Tongue (tissue), 2 donors: ENCODE results near the gene ID3. TPM values are rescaled to one million over a fixed set of nuclear protein-coding genes. Genes with fewer than 3 reads are reported as not detected.
A peak's percentile ranks its signal among the peaks of the same experiment; 100 is the strongest.
"Not testable (repeated sequence)": the region's sequence is repeated elsewhere in the genome, so short reads cannot be mapped to it uniquely, and the experiment has no call there.

Experiments
- DNase-seq: peaks from one replicate; pipeline ENCODE4 v3.0.0-alpha.2; 2015
- total RNA-seq: library from RNA; depleted of rRNA; stranded (reverse); fragments of >200 nt; gene quantifications from one replicate; pipeline ENCODE4 v1.2.3, GENCODE V29; 2014

The ID3 gene
- total RNA-seq, 1 donor from 2014 or later = 51.6 TPM

DNA sequence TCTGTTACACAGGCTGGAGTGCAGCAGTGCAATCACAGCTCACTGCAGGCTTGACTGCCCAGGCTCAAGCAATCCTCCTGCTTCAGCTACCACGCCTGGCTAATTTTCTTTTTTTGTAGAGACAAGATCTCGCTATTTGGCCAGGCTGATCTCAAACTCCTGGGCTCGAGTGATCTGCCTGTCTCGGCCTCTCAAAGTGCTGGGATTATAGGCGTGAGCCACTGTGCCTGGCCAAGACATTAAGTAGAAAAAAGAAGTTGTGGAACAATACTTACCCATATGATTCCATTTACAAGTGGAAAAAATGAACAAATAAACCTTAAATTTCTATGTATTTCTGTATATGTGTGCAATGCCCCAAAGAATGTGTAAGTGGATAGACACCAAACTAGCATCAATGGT is 30.3 kb upstream of the ID3 start:
- peak; percentile 54 for DNase-seq

DNA sequence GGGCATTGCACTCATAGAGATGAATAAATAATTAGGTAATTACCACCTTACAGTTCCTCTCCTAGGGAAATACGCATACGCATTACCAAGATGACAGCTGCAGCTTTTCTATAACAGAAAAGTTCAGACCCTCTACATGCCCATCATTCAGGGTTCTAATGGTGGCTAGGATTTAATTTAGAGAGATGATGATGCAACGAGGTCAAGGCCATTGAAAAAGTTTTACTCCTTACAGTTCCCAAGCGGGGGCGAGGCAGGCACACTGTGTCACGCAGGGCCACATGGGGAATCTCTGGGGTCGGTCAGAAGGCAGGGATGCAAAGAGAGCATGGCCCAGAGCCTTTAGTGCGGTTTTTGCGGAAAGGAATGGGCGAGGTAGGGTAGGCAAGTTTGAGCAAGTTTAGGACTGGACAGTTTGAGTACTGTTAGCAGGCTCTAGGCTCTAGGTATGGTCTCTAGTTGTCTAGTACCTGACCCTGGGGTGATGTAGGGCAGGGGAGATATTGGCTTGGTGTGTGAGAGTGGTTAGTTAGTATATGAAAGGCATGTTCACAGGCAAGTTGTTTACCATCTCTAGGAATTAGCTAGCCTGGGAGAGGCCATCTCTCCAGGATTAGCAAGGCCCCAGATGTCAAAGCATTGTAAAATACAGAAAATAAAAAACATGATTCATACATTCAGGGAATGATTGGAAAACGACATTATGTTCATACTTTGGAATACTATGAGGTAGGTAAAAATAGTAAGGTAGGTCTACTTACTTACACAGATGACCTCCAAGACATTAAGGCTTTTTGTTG is 29.6 kb upstream of the ID3 start:
- DNase-seq = no peak

DNA sequence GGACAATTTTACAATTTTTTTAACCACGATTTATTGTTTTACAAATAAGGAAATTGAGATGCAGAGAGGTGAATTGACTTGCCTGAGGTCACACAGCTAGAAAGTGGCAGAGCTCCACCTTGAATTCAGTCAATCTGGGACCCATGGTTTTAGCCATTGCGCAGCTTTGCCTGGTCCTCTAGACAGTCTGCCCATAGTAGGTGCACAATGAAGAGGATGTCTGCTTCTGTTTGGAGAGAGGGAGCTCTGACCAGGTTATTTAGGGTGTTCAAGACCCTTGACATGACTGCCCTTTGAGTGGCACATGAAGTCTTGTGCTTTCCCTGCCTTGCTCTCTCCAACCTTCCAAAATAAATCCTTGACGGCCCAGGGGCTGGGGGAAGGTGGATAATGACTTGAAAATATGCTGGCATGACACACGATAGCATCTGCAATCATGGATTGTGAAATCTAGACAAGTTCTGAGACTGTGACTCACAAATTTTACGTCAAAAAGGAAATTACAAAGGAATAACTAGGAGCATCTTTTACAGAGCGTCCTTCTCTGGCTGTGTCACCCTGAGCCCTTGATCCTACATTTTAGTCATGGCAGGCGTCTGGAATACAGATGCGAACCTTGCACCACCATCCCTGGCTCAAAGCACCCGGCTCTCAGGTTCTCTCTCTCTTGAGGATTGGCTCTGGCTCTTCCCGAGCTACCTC is 26.2 kb upstream of the ID3 start:
- no peak for DNase-seq

DNA sequence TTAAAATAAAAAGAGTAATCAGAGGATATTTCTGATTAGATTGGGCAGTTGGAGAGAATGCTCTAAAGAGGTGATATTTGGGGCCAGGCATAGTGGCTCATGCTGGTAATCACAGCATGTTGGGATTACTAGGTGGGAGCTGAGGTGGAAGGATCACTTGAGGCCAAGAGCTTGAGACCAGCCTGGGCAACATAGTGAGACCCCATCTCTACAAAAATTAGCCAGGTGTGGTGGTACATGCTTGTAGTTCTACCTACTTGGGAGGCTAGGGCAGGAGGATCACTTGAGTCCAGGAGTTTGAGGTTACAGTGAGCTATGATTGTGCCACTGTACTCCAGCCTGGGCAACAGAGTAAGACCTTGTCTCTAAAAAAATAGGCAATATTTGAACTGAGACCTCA is 24.4 kb upstream of the ID3 start:
- not testable (repeated sequence) for DNase-seq

DNA sequence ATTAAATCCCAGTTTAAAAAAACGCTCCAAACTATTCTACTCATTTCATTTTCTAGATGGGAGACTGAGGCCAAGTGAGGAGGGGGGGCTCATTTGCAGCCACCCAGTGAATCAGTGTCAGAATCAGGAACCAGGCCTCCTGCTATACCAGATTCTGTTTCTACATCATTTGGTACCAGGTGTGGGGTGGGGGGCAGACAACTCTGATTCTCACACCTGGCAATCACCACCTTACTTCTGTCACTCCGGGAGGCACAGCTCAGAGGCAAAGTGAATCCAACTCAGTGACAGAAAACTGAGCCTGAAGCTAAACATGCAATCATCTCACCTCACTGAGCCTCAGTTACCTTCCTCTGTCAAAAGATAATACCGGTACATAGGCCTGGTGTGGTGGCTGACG is 23.5 kb upstream of the ID3 start:
- DNase-seq = no peak

DNA sequence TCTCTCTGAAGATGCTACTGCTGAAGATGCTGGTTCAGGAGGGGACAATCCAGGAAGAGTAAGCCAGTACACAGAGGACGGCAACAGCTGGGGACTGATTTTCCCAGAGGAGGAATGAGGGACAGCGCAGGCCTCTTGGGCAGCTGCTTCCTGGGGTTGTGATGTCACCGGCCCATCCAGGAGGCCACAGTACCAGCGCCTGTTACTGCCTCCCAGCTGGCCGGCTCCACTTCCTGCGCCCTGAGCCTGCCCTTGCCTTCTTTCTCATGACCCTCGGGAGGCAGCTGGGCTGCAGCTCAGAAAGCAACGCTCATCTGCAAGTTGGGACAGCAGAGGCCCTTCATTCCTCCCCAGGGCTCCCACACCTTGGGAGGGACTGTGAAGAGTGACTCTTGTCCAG is 21.9 kb upstream of the ID3 start:
- DNase-seq = peak; percentile 84

DNA sequence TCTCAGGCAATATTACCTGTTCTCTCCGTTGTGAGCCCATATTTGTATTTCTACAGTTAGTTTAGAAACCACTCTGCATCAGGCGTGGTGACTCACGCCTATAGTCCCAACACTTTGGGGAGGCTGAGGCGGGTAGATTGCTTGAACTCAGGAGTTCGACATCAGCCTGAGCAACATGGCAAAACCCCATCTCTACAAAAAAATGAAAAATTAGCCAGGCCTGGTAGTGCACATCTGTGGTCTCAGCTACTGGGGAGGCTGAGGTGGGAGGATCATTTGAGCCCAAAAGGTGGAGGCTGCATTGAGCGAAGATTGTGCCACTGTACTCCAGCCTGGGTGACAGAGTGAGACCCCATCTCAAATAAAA is 19.7 kb upstream of the ID3 start:
- no peak for DNase-seq

DNA sequence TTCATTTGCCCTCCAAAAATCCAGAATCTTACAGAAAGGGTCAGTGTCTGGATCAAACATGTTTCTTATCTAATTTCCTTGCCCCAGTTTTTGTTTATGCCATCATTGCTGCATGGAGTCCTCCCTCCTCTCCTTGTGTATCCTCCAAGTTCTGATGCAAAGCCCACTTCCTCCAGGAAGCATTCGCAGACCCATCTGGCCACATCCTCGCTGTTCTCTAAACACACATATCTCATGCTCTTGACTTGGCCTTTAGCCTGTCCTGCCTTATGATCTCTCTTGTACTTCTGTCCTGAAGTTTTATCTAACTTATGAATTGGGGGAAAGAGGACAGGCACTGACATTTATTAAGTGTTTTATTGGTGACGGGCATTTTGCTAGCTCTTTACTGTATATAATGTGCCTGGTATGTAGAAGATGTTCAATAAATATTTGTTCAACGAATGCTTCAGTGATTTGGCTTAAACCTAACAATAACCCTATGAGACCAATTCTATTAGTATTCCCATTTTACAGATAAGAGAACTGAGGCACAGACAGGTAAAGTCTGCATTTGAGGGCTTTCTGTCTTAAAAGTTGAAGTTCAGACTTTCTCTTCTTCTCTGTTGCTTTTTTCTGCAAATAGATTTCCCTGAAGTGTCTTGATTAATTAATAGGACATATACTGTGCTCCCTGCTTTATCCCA is 19.2 kb upstream of the ID3 start:
- no peak for DNase-seq

DNA sequence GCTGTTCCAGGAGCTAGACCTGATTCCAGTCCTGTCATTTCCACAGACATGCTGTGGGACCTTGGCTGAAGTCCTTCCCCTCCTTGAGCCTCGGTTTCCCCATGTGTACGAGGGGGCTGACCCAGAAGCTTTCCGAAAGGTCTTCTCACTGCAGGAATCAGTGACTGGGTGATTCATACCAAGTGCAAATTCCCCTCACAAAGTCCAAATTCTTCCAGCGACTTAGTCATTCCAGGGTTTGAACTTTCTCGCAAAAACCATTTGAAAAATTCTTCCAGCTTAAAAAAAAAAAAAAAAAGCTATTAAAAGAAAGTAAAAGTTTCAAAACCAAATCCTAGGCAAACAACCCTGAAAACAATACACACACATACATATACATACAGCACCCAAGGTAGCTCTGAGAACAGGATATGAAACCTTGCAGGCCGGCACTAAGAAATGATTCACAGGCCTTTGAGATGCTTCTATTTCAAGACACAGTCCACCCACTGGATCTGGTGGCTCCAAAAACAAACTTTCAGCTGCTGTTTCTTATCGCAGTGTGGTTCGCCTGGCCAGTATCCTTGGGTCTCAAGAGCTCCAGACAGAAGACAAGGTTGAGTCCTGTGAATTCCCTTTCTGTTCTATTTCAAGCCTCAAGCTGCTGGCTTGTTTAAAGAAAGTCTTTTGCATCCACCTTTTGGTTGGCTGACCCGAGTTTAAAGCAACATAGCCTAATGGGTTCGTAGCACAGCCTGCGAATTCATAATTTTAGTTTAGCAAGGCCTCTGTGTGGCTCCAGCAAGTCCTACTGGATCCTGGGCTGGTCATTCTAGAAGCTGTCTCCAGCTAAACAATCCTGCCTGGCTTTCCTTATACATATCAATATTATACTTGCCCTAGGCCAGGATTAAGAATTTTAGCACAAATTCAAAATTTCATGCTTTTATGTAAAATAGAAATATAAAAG is 18.0 kb upstream of the ID3 start:
- peak; percentile 69 for DNase-seq

DNA sequence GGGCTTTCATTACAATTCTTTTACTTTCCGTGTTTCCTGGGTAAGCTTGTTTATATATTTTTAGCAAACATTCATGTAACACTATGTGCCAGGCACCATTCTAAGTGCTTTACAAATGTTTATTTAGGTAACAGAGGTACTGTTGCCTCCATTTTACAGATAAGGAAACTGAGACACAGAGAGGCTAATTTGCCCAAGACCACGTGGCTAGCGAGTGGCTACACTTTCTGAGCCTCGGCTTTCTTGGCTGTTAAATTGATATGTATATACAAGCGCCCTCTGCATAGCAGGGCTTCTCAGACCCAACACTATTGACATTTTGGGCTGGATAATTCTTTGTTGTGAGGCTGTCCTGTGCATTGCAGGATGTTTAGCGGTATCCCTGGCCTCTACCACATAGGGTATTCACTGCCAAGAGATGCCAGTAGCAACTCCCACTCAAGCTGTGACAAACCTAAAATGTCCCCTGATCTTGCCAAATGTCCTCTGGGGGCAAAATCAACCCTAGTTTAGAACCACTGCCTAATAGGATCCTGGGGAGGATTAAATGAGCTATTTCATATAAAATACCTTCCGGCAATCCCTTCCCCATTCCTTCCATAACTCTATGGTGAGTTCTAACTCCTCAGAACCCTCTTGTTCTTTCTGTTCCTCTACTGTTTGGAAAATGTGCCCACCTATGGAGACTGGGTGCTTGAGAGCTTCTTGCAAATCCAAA is 17.2 kb upstream of the ID3 start:
- DNase-seq = no peak

DNA sequence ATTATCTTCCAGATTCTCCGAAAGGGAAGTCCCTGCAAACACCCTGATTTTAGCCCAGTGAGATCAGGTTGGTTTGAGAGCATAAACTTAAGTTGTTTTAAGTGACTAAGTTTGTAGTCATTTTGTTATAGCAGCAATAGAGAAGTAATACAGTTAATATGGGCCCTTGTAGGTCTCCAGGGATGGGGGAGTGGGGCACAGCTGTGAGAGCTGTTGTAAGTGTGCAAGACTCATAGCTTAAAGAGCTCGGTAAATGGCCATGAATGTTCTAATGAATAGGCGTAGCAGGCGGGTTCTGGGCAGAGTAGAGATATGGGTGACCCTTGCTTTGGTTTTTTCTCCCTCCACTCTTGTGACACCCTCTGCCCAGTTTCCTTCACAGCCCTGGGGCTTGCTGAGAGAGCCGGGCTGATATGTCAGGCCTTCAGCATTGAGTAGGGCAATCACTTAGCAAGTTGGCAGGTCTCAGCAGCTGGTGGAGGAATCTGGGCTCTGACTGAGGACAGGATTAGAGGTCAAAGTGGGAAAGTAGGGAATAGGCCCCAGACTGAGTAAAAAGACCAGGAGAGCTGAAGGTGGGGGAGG is 16.0 kb upstream of the ID3 start:
- no peak for DNase-seq

DNA sequence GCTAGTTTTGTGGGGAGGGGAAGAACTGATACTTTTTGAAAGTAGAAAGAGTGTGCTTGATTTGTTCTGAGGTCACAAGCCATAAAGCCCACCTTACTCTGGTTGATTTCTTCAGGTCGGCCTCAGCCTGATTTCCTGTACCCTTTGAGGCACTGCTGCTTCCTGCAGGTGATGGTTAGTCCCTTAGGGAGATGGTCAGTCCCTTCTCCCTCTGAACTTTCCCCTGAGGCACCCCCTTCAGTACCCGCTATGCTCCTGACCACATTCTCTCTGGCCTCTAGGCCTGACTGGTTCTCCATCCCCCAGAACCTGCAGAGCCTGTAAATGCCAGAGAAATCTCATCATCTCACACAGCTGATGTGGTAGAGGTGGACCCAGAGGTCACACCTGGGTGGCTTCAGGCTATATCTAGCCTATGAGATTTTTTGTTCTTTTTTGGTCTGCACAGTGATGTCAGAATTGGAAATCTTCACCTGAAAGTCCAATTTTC is 15.0 kb upstream of the ID3 start:
- no peak for DNase-seq

DNA sequence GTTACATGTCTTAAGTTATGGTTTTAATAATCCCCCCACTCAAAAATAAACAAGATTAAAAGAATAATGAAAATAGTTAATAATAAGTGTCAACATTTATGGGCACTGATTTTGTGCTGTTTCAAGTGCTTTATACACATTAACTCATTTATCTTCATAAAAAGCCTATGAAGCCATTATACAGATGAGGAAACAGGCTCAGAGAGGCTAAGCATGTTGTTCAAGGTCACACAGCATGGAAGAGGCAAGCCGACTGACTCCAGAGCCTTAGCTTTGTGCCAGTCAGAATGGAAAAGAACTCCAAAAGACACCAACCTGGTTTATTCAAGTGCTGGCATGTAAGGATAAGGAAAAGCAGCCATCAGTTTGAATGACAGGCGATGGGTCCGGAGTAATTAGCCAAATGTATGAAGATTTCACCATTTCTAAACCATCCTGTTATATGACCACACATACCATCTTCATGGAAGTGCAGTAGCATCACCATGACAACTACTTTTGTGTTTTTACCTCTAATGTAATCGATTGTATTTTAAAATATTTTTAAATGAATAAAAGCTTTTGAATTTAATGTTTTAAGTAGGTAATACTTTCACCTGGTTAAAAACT is 14.4 kb upstream of the ID3 start:
- DNase-seq = no peak

DNA sequence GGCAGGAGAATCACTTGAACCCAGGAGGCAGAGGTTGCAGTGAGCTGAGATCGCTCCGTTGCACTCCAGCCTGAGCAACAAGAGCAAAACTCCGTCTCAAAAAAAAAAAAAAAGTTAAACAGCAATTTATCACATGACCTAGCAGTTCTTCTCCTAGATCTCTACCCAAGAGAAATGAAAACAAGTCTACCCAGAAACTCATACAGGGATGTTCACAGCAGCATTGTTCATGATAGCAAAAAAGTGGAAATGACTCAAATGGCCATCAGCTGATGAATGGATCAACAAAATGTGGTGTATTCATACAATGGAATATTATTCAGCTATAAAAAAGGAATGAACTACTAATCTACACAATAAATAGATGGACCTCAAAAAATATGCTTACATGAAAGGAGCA is 12.2 kb upstream of the ID3 start:
- no peak for DNase-seq

DNA sequence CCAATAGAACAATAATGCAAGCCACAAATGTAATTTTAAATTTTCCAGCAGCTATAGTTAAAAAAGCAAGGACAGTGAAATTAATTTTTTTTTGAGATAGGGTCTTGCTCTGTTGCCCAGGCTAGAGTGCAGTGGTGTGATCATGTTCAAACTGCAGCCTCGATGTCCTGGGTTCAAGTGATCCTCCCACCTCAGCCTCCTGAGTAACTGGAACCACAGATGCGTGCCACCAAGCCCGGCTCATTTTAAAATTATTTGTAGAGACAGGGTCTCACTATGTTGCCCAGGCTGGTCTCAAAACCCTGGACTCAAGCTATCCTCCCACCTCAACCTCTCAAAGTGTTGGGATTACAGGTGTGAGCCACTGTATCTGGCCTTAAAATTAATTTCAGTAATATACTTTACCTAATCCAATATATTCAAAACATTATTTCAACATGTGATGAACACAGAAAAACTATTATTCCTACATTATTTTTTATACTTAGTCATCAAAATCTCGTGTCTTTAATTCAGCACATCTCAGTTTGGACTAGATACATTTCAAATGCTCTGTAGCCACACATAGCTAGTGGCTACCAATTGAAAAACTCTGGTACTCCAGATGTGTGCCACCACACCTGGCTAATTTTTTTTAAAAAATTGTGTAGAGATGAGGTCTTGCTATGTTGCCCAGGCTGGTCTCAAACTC is 10.8 kb upstream of the ID3 start:
- DNase-seq = no peak

DNA sequence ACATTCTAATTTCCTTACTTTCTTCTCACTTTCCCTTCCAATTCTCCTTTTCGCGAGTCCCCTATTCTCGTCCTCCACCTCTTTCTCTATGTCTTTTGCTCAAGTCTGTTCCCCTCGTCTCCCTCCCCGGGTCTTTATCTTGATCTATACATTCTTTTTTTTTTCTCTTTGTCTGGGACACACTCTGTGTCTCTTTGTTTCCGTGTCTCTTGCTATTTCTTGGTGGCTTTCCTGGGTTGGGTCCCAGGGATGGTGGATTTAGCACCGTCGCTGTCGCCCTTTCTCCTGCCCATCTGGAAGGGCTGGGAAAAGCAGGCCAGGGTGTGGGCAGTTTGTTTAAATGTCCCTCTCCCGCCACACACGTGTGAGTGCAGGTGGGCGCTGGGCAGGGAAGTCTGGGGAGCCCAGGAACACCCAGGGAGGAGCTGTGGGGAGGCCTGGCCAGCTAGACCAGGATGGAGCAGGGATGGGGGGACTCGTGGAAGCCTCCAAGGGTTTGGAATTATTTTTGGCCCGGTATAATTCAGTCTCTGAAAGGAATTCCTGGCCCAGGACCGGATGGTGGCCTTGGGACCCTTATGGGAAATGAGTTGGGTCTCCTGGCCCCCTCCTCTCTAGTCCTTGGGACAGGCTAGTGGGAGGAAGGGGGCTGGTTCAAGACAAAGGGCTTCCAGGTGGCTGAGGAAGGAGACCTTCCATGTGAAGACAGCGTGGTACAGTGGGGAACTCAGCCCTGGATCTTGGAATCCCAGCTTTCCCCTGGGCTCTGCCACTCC is 9.5 kb upstream of the ID3 start:
- DNase-seq = no peak

DNA sequence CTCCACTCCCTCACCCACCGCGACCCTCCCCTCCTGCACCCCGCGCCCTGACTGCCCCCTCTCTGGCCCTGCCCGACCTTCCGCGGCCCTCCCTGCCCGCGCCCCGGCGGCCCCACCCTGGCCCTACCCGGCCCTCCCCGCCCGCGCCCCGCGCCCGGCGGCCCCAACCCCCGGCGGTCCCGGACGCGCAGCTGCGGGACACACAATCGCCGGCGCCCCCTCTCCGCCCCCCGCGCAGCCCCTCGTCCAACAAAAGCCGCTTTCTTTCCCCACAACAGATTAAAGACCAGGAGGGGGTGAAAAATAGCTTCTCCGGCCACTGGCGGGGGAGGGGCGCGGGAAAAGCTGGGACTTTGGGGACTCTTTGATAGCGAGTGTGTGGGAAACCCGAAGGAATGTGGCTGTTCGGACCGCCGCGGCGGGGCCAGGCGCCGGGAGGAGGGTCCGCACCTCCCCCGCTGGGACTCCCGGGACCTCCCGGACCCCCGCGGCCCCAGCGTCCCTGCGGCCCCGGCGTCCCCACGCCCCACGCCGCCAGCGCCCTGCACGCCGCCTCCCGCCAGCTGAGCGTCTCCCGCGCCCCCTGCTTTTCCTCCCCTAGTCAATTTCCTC is 8.8 kb upstream of the ID3 start:
- DNase-seq = peak; percentile 72

DNA sequence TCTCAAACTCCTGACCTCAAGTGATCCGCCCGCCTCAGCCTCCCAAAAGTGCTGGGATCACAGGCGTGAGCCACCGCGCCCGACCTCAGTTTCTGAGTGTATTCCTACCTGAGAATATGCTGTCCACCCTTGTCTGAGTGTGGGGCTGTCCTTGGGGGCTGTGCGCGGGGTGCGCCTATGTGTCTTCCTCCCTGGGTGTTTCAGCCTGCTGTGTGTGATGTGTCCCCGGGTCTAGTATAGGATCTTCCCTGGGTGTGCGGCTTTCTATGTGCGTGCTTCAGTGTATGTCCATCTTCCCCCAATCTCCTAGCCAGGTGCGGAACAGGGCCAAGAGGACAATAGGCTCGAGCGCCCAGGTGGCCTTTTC is 8.3 kb upstream of the ID3 start:
- DNase-seq = no peak

DNA sequence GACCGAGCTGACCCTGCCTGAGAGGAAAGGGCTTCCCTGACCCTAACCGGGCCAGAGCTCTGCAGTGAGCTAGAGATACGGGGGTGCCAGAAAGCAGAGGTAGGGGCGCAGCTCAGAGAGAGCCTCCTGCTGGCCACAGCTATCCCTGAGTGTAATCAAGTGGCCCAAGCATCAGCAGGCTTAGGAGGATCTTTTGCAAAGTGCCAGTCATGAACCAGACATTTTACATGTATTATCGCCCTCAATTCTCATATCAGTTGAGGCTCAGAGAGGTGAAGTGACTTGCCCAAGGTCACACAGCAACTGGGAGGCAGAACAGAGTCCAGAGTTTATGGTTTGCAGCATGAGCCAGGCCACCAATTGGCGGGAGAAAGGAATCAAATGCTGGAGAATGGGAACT is 7.0 kb upstream of the ID3 start:
- no peak for DNase-seq
